Right atrium auricular region (tissue), 2 donors: ENCODE results near the gene FMNL2. TPM values are rescaled to one million over a fixed set of nuclear protein-coding genes. Genes with fewer than 3 reads are reported as not detected.

ENCODE experiments used
- DNase-seq: peaks from one replicate; pipeline ENCODE4 v3.0.0-alpha.2; 2019; ENCODE audit warnings: low spot score
- H3K27ac ChIP-seq, 2 donors: fragments of 200-600 bp; sonication (generic); 1 replicate in 1 of 2; 2 replicates in 1 of 2; pipeline ENCODE4 v1.5.1; 2016 to 2019
- H3K27me3 ChIP-seq, 2 donors: fragments of 200-600 bp; sonication (generic); one replicate each; pipeline versions ENCODE4 v1.5.1 to v1.6.0; 2017 to 2019
- H3K36me3 ChIP-seq: fragments of 200-600 bp; sonication (generic); one replicate; pipeline ENCODE4 v1.5.1; 2016
- H3K4me1 ChIP-seq, 2 donors: fragments of 200-600 bp; sonication (generic); one replicate each; pipeline versions ENCODE4 v1.5.1 to v1.6.0; 2017 to 2019
- H3K4me3 ChIP-seq, 2 donors: fragments of 200-600 bp; sonication (generic); 1 replicate in 1 of 2; 2 replicates in 1 of 2; pipeline ENCODE4 v1.5.1; 2017 to 2019; ENCODE audit warnings: mild to moderate bottlenecking in 1 of 2, moderate library complexity in 1 of 2
- H3K9me3 ChIP-seq, 2 donors: fragments of 200-600 bp; sonication (generic); one replicate each; pipeline ENCODE4 v1.5.1; 2019
- CTCF ChIP-seq, 2 donors: fragments of 200-600 bp; sonication (generic); IDR thresholded peaks; one replicate each; pipeline ENCODE4 v1.5.1; 2019; ENCODE audit warnings: antibody characterized with exemption in 2 of 2
- total RNA-seq, 2 donors: library from RNA; depleted of rRNA; stranded (reverse); fragments of >200 nt; gene quantifications; one replicate each; pipeline ENCODE4 v1.1.0, GENCODE V29; 2016

Gene FMNL2
- total RNA-seq, 2 donors from 2014 or later, result 6.0 to 11.5 TPM

GRCh38 chr2:152585830-152586484 is 251.0 kb downstream of the FMNL2 start:
- Histone ChIP-seq H3K9me3 (no peaks in the 10 kb centered on the region), H3K27ac (no peak overlapping the region), H3K27me3 (no peaks in the 10 kb centered on the region), H3K36me3 (no peaks in the 10 kb centered on the region), H3K4me1 (peaks cover 0 to 17% of the 10 kb centered on the region in 2 donors), H3K4me3 (no peak overlapping the region)
- no peak for TF ChIP-seq CTCF (IDR thresholded peaks at IDR 0.05)
- no peak for DNase-seq

- no peaks in the 10 kb centered on the region for H3K9me3 ChIP-seq
- H3K4me1 ChIP-seq, result peaks cover 0 to 15% of the 10 kb centered on the region in 2 donors
- no peak for DNase-seq
These were observed 252.4 kb downstream of the FMNL2 start for GRCh38 chr2:152587187-152587947.

GRCh38 chr2:152588998-152589397 is 254.0 kb downstream of the FMNL2 start:
- no peak for DNase-seq
- no peaks in the 10 kb centered on the region for H3K27me3 ChIP-seq
- H3K27ac ChIP-seq, result no peak overlapping the region
- H3K4me3 ChIP-seq, result no peak overlapping the region
- H3K36me3 ChIP-seq, result no peaks in the 10 kb centered on the region
- H3K9me3 ChIP-seq, result no peaks in the 10 kb centered on the region
- peaks cover 0 to 15% of the 10 kb centered on the region in 2 donors for H3K4me1 ChIP-seq
- no peak for TF ChIP-seq CTCF (IDR thresholded peaks at IDR 0.05)

More at GRCh38 chr2:152587187-152587947, 252.4 kb downstream of the FMNL2 start:
- H3K36me3 ChIP-seq, result no peaks in the 10 kb centered on the region
- no peaks in the 10 kb centered on the region for H3K27me3 ChIP-seq
- no peak overlapping the region for H3K4me3 ChIP-seq
- no peak for TF ChIP-seq CTCF (IDR thresholded peaks at IDR 0.05)
- no peak overlapping the region for H3K27ac ChIP-seq

GRCh38 chr2:152594022-152594766 is 259.2 kb downstream of the FMNL2 start:
- Histone ChIP-seq H3K27ac (peak overlapping the region in 1 of 2 donors; percentile 20), H3K36me3 (no peaks in the 10 kb centered on the region), H3K27me3 (no peaks in the 10 kb centered on the region), H3K4me1 (no peaks in the 10 kb centered on the region), H3K9me3 (no peaks in the 10 kb centered on the region), H3K4me3 (no peak overlapping the region)
- peak; percentile 78 for DNase-seq
- no peak for TF ChIP-seq CTCF (IDR thresholded peaks at IDR 0.05)

- no peaks in the 10 kb centered on the region for H3K9me3 ChIP-seq
- H3K4me1 ChIP-seq, result no peaks in the 10 kb centered on the region
- no peaks in the 10 kb centered on the region for H3K27me3 ChIP-seq
- TF ChIP-seq CTCF (IDR thresholded peaks at IDR 0.05), result no peak
- peak; percentile 87 for DNase-seq
- H3K36me3 ChIP-seq, result no peaks in the 10 kb centered on the region
- no peak overlapping the region for H3K4me3 ChIP-seq
- peak overlapping the region in 1 of 2 donors; percentile 12 for H3K27ac ChIP-seq
These were observed 259.8 kb downstream of the FMNL2 start for GRCh38 chr2:152594792-152595191.
